GM10847 (cell line): ENCODE data around the gene ANKRD24.

ENCODE experiments used
- POLR2A ChIP-seq: IDR thresholded peaks from 2 replicates; pipeline ENCODE4 v1.6.1; 2011; ENCODE audit not compliant: insufficient read length; ENCODE audit errors: extremely low read depth

The ANKRD24 gene

GRCh38 chr19:4187313-4188122, 5.0 kb downstream of the ANKRD24 start:
- TF ChIP-seq POLR2A: no peak

GRCh38 chr19:4189641-4190040, 7.2 kb downstream of the ANKRD24 start:
- TF ChIP-seq POLR2A: no peak

GRCh38 chr19:4194353-4194752, 11.9 kb downstream of the ANKRD24 start:
- no peak for TF ChIP-seq POLR2A

- no peak for TF ChIP-seq POLR2A
Measured at GRCh38 chr19:4196009-4196408, 13.5 kb downstream of the ANKRD24 start.

GRCh38 chr19:4196587-4197148, 14.2 kb downstream of the ANKRD24 start:
- TF ChIP-seq POLR2A: no peak

GRCh38 chr19:4197228-4197624, 14.7 kb downstream of the ANKRD24 start:
- TF ChIP-seq POLR2A: no peak

GRCh38 chr19:4197625-4198466, 15.4 kb downstream of the ANKRD24 start:
- no peak for TF ChIP-seq POLR2A

GRCh38 chr19:4198467-4199126, 16.1 kb downstream of the ANKRD24 start:
- TF ChIP-seq POLR2A: no peak

- TF ChIP-seq POLR2A: no peak
Measured at GRCh38 chr19:4199699-4200293, 17.3 kb downstream of the ANKRD24 start.

GRCh38 chr19:4200940-4201542, 18.6 kb downstream of the ANKRD24 start:
- no peak for TF ChIP-seq POLR2A

GRCh38 chr19:4201798-4202197, 19.3 kb downstream of the ANKRD24 start:
- TF ChIP-seq POLR2A: no peak

- no peak for TF ChIP-seq POLR2A
Measured at GRCh38 chr19:4206818-4207484, 24.5 kb downstream of the ANKRD24 start.

- TF ChIP-seq POLR2A: no peak
Measured at GRCh38 chr19:4208385-4209094, 26.1 kb downstream of the ANKRD24 start.
